Measurements from ENCODE around the gene REP15.

REP15 gene

DNA sequence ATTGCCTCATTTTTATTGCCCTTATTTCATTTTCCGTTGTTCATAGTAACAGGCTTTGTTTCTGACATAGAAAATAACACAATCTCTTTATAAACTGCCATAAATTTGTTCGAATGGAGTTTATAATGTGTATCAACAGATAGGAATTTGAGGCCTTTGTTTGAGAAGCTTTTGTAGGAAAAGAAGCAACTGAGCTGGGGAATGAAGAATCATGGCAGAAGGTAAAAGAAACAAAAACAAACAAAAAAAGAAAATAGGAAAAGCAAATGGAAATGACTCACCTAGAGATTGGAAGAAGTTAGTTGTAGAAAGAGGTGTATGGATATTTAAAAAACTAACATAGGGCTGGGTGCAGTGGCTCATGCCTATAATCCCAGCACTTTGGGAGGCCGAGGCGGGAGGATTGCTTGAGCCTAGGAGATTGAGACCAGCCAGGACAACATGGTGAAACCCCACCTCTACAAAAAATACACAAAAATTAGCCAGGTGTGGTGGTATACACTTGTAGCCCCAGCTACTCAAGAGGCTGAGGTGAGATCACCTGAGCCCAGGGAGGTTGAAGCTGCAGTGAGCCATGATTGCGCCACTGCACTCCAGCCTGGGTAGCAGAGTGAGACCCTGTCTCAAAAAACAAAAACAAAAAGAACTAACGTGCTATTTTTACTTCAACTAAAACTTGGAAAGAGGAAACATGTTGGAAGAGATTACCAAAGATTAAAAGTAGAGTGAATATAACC lies 523 bp upstream of the REP15 start:
- no peak overlapping the region for H3K27ac ChIP-seq (ENCODE audit: low read depth, low read length)
- H3K27me3 ChIP-seq (ENCODE audit: control insufficient read depth in 1 of 2, insufficient read depth in 2 of 2, low read length in 2 of 2) = no peaks in the 10 kb centered on the region
- H3K9me3 ChIP-seq (ENCODE audit: control insufficient read depth in 1 of 2, low read length in 2 of 2) = no peaks in the 10 kb centered on the region
- H3K36me3 ChIP-seq (ENCODE audit: control insufficient read depth in 1 of 2, insufficient read depth in 2 of 2, low read length in 2 of 2) = peaks cover 0 to 21% of the 10 kb centered on the region in 2 donors
- no peak overlapping the region for H3K9ac ChIP-seq (ENCODE audit: low read depth in 1 of 2, low read length in 2 of 2)
- H3K4me1 ChIP-seq (ENCODE audit: control insufficient read depth in 1 of 2, insufficient read depth in 2 of 2, low read length in 2 of 2) = peaks cover 3 to 11% of the 10 kb centered on the region in 2 donors
- H3K4me3 ChIP-seq (ENCODE audit: low read depth in 1 of 2, low read length in 2 of 2) = no peak overlapping the region

DNA sequence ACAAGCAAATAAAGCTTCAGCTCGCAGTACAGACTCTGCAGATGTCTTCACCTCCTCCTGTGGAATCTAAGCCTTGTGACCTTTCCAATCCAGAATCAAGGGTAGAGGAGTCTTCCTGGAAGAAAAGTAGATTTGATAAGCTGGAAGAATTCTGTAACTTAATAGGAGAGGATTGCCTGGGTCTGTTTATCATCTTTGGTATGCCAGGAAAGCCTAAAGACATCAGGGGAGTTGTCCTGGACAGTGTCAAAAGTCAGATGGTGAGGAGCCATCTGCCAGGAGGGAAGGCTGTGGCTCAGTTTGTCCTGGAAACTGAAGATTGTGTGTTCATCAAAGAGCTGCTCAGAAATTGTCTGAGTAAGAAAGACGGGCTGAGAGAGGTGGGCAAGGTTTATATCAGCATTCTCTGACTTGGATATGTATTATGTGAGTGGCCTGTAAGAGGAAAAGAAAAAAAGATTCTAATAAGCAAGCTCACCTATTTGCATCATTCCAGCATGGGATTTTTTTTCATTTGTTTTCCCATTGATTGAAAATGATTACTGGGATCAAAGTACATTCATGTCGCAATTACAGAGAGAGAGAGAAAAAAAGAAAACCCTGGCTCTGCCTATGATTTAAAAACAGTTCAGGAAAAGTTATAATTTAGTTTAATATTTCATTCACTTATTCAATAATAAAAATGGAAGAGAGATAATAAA lies 767 bp downstream of the REP15 start:
- no peak overlapping the region for H3K27ac ChIP-seq (ENCODE audit: low read depth, low read length)
- no peak overlapping the region for H3K9ac ChIP-seq (ENCODE audit: low read depth in 1 of 2, low read length in 2 of 2)
- no peak overlapping the region for H3K4me3 ChIP-seq (ENCODE audit: low read depth in 1 of 2, low read length in 2 of 2)
- H3K36me3 ChIP-seq (ENCODE audit: control insufficient read depth in 1 of 2, insufficient read depth in 2 of 2, low read length in 2 of 2) = peaks cover 0 to 11% of the 10 kb centered on the region in 2 donors
- no peaks in the 10 kb centered on the region for H3K27me3 ChIP-seq (ENCODE audit: control insufficient read depth in 1 of 2, insufficient read depth in 2 of 2, low read length in 2 of 2)
- peaks cover 3 to 11% of the 10 kb centered on the region in 2 donors for H3K4me1 ChIP-seq (ENCODE audit: control insufficient read depth in 1 of 2, insufficient read depth in 2 of 2, low read length in 2 of 2)
- H3K9me3 ChIP-seq (ENCODE audit: control insufficient read depth in 1 of 2, low read length in 2 of 2) = no peaks in the 10 kb centered on the region

DNA sequence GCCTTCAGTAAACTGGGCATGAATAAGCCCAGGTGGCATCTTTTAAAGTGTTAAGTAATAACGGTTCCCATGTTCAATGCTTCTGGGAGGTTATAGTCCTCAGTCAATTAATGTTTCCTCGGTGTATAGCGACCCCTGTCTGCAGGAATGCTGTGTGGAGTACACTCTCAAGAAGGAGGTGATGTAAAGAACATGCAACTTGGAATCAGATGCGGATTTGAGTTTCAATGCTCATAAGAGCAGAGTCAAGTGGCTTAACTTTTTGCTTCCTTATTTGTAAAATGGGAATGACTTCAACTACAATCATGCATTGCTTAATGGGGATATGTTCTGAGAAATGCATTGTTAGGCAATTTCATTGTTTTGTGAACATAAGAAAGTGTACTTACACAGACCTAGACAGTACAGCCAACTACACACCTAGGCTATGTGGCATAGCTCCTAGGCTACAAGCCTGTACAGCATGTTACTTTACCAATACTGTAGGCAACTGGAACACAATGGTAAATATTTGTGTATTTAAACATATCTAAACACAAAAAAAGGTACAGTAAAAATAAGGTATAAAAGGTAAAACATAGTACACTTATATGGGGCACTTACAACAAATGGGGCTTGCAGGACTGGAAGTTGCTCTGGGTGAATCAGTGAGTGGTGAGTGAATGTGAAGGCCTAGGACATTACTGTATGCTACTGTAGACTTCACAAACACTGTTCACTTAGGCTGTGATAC lies 7.6 kb downstream of the REP15 start:
- H3K27me3 ChIP-seq (ENCODE audit: control insufficient read depth in 1 of 2, insufficient read depth in 2 of 2, low read length in 2 of 2) = no peaks in the 10 kb centered on the region
- no peaks in the 10 kb centered on the region for H3K9me3 ChIP-seq (ENCODE audit: control insufficient read depth in 1 of 2, low read length in 2 of 2)
- H3K27ac ChIP-seq (ENCODE audit: low read depth, low read length) = no peak overlapping the region
- no peak overlapping the region for H3K9ac ChIP-seq (ENCODE audit: low read depth in 1 of 2, low read length in 2 of 2)
- peaks cover 0 to 6% of the 10 kb centered on the region in 2 donors for H3K4me1 ChIP-seq (ENCODE audit: control insufficient read depth in 1 of 2, insufficient read depth in 2 of 2, low read length in 2 of 2)
- H3K36me3 ChIP-seq (ENCODE audit: control insufficient read depth in 1 of 2, insufficient read depth in 2 of 2, low read length in 2 of 2) = no peaks in the 10 kb centered on the region
- H3K4me3 ChIP-seq (ENCODE audit: low read depth in 1 of 2, low read length in 2 of 2) = no peak overlapping the region

DNA sequence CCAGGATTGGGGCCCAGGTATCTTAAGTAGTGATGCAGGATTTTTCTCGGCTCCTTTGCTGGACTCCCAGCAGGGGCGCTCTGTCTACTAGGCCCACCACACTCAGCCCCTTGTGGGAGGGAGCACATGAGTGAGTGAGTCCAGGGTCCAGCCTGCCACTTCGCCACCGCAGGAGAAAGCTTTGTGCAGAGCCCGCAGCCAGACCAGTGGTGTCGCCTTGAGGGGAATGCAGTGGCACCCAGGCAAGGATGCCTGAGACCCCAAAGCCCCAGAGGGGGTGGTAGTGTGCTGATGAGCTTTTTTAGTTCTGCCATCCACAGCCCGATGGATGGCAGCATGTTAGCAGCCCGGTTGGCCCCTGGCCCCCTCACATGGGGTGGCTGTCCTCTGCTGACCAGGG lies 9.0 kb downstream of the REP15 start:
- H3K27me3 ChIP-seq (ENCODE audit: control insufficient read depth in 1 of 2, insufficient read depth in 2 of 2, low read length in 2 of 2) = no peaks in the 10 kb centered on the region
- H3K4me1 ChIP-seq (ENCODE audit: control insufficient read depth in 1 of 2, insufficient read depth in 2 of 2, low read length in 2 of 2) = peaks cover 0 to 3% of the 10 kb centered on the region in 2 donors
- H3K4me3 ChIP-seq (ENCODE audit: low read depth in 1 of 2, low read length in 2 of 2) = no peak overlapping the region
- no peak overlapping the region for H3K9ac ChIP-seq (ENCODE audit: low read depth in 1 of 2, low read length in 2 of 2)
- no peaks in the 10 kb centered on the region for H3K9me3 ChIP-seq (ENCODE audit: control insufficient read depth in 1 of 2, low read length in 2 of 2)
- no peaks in the 10 kb centered on the region for H3K36me3 ChIP-seq (ENCODE audit: control insufficient read depth in 1 of 2, insufficient read depth in 2 of 2, low read length in 2 of 2)
- H3K27ac ChIP-seq (ENCODE audit: low read depth, low read length) = no peak overlapping the region

DNA sequence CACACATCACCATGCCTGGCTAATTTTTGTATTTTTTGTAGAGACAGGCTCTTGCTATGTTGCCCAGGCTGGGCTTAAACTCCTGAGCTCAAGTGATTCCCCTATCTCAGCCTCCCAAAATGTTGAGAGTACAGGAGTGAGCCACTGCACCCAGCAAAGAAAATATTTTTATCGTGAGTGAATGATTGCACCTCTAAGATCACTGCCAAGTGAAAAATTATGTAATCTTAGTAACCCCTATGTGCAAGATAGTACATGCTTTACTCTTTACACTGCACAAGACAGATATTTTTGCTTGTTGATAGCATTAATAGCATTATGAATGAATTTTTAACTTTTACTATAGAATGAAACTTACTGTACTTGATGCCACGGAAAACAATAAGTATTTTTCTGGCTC lies 11.0 kb downstream of the REP15 start:
- Histone ChIP-seq H3K4me3 (ENCODE audit: low read depth in 1 of 2, low read length in 2 of 2) (no peak overlapping the region), H3K9me3 (ENCODE audit: control insufficient read depth in 1 of 2, low read length in 2 of 2) (no peaks in the 10 kb centered on the region), H3K9ac (ENCODE audit: low read depth in 1 of 2, low read length in 2 of 2) (no peak overlapping the region), H3K36me3 (ENCODE audit: control insufficient read depth in 1 of 2, insufficient read depth in 2 of 2, low read length in 2 of 2) (no peaks in the 10 kb centered on the region), H3K4me1 (ENCODE audit: control insufficient read depth in 1 of 2, insufficient read depth in 2 of 2, low read length in 2 of 2) (peaks cover 10 to 11% of the 10 kb centered on the region in 2 donors), H3K27me3 (ENCODE audit: control insufficient read depth in 1 of 2, insufficient read depth in 2 of 2, low read length in 2 of 2) (no peaks in the 10 kb centered on the region), H3K27ac (ENCODE audit: low read depth, low read length) (no peak overlapping the region)

DNA sequence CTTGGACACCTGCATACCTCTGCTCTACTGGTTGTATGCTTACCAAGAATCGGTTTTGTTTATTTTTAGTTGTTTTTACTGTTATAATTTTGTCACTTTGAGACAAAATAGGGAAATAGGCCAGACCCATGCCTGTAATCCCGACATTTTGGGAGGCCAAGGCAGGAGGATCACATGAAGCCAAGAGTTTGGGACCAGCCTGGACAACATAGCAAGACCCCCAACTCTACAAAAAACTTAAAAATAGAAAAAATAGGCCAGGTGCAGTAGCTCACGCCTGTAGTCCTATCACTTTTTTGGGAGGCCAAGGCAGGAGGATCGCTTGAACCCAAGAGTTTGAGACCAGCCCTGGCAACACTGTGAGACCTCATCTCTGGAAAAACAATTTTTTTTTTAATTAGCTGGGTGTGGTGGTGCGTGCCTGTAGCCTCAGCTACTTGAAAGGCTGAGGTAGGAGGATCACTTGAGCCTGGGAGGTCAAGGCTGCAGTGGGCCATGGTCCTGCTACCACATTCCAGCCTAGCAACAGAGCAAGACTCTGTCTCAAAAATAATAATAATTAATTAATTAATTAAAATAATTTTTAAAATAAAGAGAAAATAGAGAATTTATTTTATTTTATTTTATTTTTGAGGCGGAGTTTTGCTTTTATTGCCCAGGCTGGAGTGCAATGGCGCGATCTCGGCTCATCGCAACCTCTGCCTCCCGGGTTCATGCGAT lies 13.1 kb downstream of the REP15 start:
- peak overlapping the region in 1 of 2 donors; percentile 96 for H3K9ac ChIP-seq (ENCODE audit: low read depth in 1 of 2, low read length in 2 of 2)
- H3K4me1 ChIP-seq (ENCODE audit: control insufficient read depth in 1 of 2, insufficient read depth in 2 of 2, low read length in 2 of 2) = peaks cover 10 to 11% of the 10 kb centered on the region in 2 donors
- no peaks in the 10 kb centered on the region for H3K9me3 ChIP-seq (ENCODE audit: control insufficient read depth in 1 of 2, low read length in 2 of 2)
- no peak overlapping the region for H3K27ac ChIP-seq (ENCODE audit: low read depth, low read length)
- H3K27me3 ChIP-seq (ENCODE audit: control insufficient read depth in 1 of 2, insufficient read depth in 2 of 2, low read length in 2 of 2) = no peaks in the 10 kb centered on the region
- H3K4me3 ChIP-seq (ENCODE audit: low read depth in 1 of 2, low read length in 2 of 2) = peak overlapping the region; percentile 89 to 100
- H3K36me3 ChIP-seq (ENCODE audit: control insufficient read depth in 1 of 2, insufficient read depth in 2 of 2, low read length in 2 of 2) = peaks cover 0 to 6% of the 10 kb centered on the region in 2 donors

DNA sequence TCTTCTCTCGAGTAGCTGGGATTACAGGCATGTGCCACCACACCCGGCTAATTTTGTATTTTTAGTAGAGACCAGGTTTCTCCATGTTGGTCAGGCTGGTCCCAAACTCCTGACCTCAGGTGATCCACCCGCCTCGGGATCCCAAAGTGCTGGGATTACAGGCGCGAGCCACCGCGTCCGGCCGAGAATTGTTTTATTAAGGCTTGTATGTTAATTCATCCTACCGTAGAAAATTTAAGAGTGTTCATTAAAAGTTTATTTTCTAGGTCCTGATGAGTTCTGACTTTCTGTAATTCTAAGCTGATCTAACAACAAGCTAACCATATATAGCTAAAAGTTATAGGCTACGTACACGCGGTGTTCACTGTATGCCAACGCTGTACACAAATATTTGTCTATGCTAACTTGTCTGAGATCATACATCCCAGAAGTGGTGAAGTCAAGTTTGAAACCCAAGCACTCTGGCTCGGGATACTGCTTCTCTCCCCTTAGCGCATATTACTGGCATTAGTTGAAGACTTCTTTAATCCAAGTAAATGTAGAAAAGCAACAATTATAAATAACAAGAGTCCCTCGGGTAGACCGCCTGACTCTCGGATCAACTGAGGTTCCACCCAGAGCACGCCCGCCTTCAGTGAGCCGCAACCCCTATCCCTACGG lies 13.8 kb downstream of the REP15 start:
- H3K9me3 ChIP-seq (ENCODE audit: control insufficient read depth in 1 of 2, low read length in 2 of 2) = no peaks in the 10 kb centered on the region
- peak overlapping the region; percentile 89 to 100 for H3K4me3 ChIP-seq (ENCODE audit: low read depth in 1 of 2, low read length in 2 of 2)
- peak overlapping the region; percentile 76 for H3K27ac ChIP-seq (ENCODE audit: low read depth, low read length)
- H3K4me1 ChIP-seq (ENCODE audit: control insufficient read depth in 1 of 2, insufficient read depth in 2 of 2, low read length in 2 of 2) = peaks cover 10 to 11% of the 10 kb centered on the region in 2 donors
- H3K9ac ChIP-seq (ENCODE audit: low read depth in 1 of 2, low read length in 2 of 2) = peak overlapping the region; percentile 96 to 98
- no peaks in the 10 kb centered on the region for H3K27me3 ChIP-seq (ENCODE audit: control insufficient read depth in 1 of 2, insufficient read depth in 2 of 2, low read length in 2 of 2)
- H3K36me3 ChIP-seq (ENCODE audit: control insufficient read depth in 1 of 2, insufficient read depth in 2 of 2, low read length in 2 of 2) = peaks cover 0 to 7% of the 10 kb centered on the region in 2 donors

DNA sequence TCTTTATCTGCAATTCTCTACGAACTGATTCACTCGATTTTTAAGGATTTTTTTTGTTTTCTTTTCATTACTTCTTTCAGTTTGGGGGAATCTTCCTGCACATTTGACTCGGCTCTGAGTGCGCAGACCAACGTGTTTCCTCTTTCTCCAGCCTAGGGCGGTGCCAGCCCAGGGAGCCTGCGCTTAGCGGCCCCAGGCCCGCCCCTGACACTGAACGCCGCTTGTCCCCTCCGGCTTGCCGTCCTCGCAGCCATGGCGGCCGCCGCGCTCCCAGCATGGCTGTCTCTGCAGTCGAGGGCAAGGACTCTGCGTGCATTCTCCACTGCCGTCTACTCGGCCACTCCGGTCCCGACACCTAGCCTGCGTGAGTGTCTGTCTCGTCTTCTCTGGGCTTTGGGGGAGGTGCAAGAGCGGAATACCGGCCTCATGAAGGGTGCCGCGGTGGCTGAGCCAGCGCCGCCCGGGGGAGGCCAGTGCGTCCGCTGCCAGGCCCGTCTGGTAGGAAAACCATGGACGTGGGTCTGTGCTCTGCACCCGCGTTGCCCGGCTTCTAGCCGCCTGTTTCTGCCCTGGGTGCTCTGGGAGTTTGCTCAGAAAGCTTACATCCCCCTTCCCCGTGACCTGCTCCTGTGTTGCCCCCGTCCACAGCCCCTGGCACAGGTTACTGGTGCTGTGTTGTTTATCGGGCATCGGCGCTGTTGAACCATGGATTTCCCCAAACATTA lies 14.5 kb downstream of the REP15 start, which contains the start of gene MRPS35:
MRPS35 (plus strand) TSS at position 241 of the 725 bp plus-strand sequence; CDS start at position 253, 12 bp downstream.
- H3K27me3 ChIP-seq (ENCODE audit: control insufficient read depth in 1 of 2, insufficient read depth in 2 of 2, low read length in 2 of 2) = no peaks in the 10 kb centered on the region
- H3K9me3 ChIP-seq (ENCODE audit: control insufficient read depth in 1 of 2, low read length in 2 of 2) = no peaks in the 10 kb centered on the region
- H3K9ac ChIP-seq (ENCODE audit: low read depth in 1 of 2, low read length in 2 of 2) = peak within 1 kb of the TSS; percentile 96 to 98
- H3K36me3 ChIP-seq (ENCODE audit: control insufficient read depth in 1 of 2, insufficient read depth in 2 of 2, low read length in 2 of 2) = peaks cover 0 to 11% of the 10 kb centered on the region in 2 donors
- peaks cover 10 to 11% of the 10 kb centered on the region in 2 donors for H3K4me1 ChIP-seq (ENCODE audit: control insufficient read depth in 1 of 2, insufficient read depth in 2 of 2, low read length in 2 of 2)
- peak within 1 kb of the TSS; percentile 76 for H3K27ac ChIP-seq (ENCODE audit: low read depth, low read length)
- peak within 1 kb of the TSS; percentile 89 to 100 for H3K4me3 ChIP-seq (ENCODE audit: low read depth in 1 of 2, low read length in 2 of 2)

DNA sequence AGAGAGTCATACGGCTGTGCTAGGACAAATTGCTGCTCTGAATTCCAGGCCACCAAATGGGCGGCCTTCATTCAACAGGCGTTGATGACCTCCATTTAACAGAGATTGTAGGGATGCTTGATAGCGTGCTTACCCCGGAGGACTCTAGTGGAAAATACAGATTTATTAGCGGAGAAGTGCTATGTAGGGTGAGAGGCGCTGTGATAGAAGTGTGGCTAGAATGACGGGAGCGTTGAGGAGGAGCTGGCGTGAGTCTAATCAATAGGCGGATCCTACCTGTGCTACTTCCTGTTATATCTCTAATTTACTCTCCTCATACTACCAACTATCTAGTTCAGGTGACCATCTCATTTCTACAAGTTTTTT lies 15.1 kb downstream of the REP15 start:
- H3K9ac ChIP-seq (ENCODE audit: low read depth in 1 of 2, low read length in 2 of 2) = peak overlapping the region; percentile 96 to 98
- peaks cover 0 to 13% of the 10 kb centered on the region in 2 donors for H3K36me3 ChIP-seq (ENCODE audit: control insufficient read depth in 1 of 2, insufficient read depth in 2 of 2, low read length in 2 of 2)
- H3K27me3 ChIP-seq (ENCODE audit: control insufficient read depth in 1 of 2, insufficient read depth in 2 of 2, low read length in 2 of 2) = no peaks in the 10 kb centered on the region
- H3K9me3 ChIP-seq (ENCODE audit: control insufficient read depth in 1 of 2, low read length in 2 of 2) = no peaks in the 10 kb centered on the region
- peak overlapping the region; percentile 46 for H3K27ac ChIP-seq (ENCODE audit: low read depth, low read length)
- peak overlapping the region; percentile 89 to 100 for H3K4me3 ChIP-seq (ENCODE audit: low read depth in 1 of 2, low read length in 2 of 2)
- peaks cover 10 to 11% of the 10 kb centered on the region in 2 donors for H3K4me1 ChIP-seq (ENCODE audit: control insufficient read depth in 1 of 2, insufficient read depth in 2 of 2, low read length in 2 of 2)
